HG02798 (cell line): ENCODE measurements around the gene SPEF2.

Experiments used
- ATAC-seq: cut with Tn5 transposase; IDR thresholded peaks from one replicate; pipeline ENCODE4 v1.9.1; 2021; ENCODE audit warnings: mild to moderate bottlenecking; ENCODE audit not compliant: unreplicated experiment, poor library complexity

Gene SPEF2

GRCh38 chr5:35773967-35774366 lies 156.3 kb downstream of the SPEF2 start:
- ATAC-seq = no peak

GRCh38 chr5:35776757-35777156 lies 159.1 kb downstream of the SPEF2 start:
- ATAC-seq = no peak

- peak; percentile 68 for ATAC-seq
Observed at GRCh38 chr5:35777358-35778087, 159.9 kb downstream of the SPEF2 start.

- ATAC-seq = no peak
Observed at GRCh38 chr5:35778259-35778769, 160.7 kb downstream of the SPEF2 start.

- no peak for ATAC-seq
Observed at GRCh38 chr5:35780236-35780635, 162.6 kb downstream of the SPEF2 start.

GRCh38 chr5:35781181-35781790 lies 163.6 kb downstream of the SPEF2 start:
- no peak for ATAC-seq

GRCh38 chr5:35783551-35783950 lies 165.9 kb downstream of the SPEF2 start:
- ATAC-seq = no peak

- no peak for ATAC-seq
Observed at GRCh38 chr5:35785601-35786085, 168.0 kb downstream of the SPEF2 start.

- ATAC-seq = no peak
Observed at GRCh38 chr5:35788724-35789123, 171.1 kb downstream of the SPEF2 start.

- no peak for ATAC-seq
Observed at GRCh38 chr5:35789732-35790456, 172.2 kb downstream of the SPEF2 start.

- ATAC-seq = no peak
Observed at GRCh38 chr5:35790457-35790822, 172.8 kb downstream of the SPEF2 start.

- ATAC-seq = no peak
Observed at GRCh38 chr5:35794328-35794619, 176.6 kb downstream of the SPEF2 start.

- no peak for ATAC-seq
Observed at GRCh38 chr5:35794684-35795375, 177.2 kb downstream of the SPEF2 start.

GRCh38 chr5:35799181-35799580 lies 181.5 kb downstream of the SPEF2 start:
- ATAC-seq = no peak

GRCh38 chr5:35799753-35800152 lies 182.1 kb downstream of the SPEF2 start:
- no peak for ATAC-seq

- ATAC-seq = no peak
Observed at GRCh38 chr5:35803191-35803651, 185.6 kb downstream of the SPEF2 start.

GRCh38 chr5:35804201-35804653 lies 186.6 kb downstream of the SPEF2 start:
- ATAC-seq = no peak

- ATAC-seq = no peak
Observed at GRCh38 chr5:35804841-35805240, 187.2 kb downstream of the SPEF2 start.

- ATAC-seq = no peak
Observed at GRCh38 chr5:35810601-35811000, 192.9 kb downstream of the SPEF2 start.

GRCh38 chr5:35811108-35811741 lies 193.6 kb downstream of the SPEF2 start:
- no peak for ATAC-seq
